K562 (cell line): ENCODE measurements around the gene LMOD1. TPM values are rescaled to one million over a fixed set of nuclear protein-coding genes. Genes with fewer than 3 reads are reported as not detected.
A peak's percentile ranks its signal among the peaks of the same experiment; 100 is the strongest.

Experiments used
- ADNP ChIP-seq: fragments of 200-800 bp; sonication (Bioruptor generic); IDR thresholded peaks from 2 replicates; pipeline ENCODE4 v1.6.1; 2016; ENCODE audit warnings: missing genetic modification characterization, missing compliant biosample characterization
- BRD9 ChIP-seq: fragments of 450-650 bp; IDR thresholded peaks from 2 replicates; pipeline ENCODE4 v1.6.1; 2018; ENCODE audit warnings: low read depth; ENCODE audit not compliant: partially characterized antibody
- CAMTA2 ChIP-seq: fragments of 250-450 bp; sonication (Bioruptor Pico); conservative IDR thresholded peaks from 2 replicates; pipeline ENCODE4 v1.5.1; 2022
- EGR1 ChIP-seq: fragments of 450-650 bp; conservative IDR thresholded peaks from 2 replicates; pipeline ENCODE4 v1.6.1; 2017; ENCODE audit warnings: mild to moderate bottlenecking
- KLF1 ChIP-seq: fragments of 450-650 bp; IDR thresholded peaks from 2 replicates; pipeline ENCODE4 v1.6.1; 2016; ENCODE audit warnings: missing genetic modification characterization, missing compliant biosample characterization
- NRF1 ChIP-seq, 2 experiments: fragments of 450-650 bp; IDR thresholded peaks in 1 of 2; conservative IDR thresholded peaks in 1 of 2; 2 replicates each; pipeline ENCODE4 v1.6.1; 2014; ENCODE audit warnings: mild to moderate bottlenecking in 2 of 2
- POLR2G ChIP-seq: fragments of 200-400 bp; formaldehyde crosslinking; IDR thresholded peaks from 2 replicates; pipeline ENCODE4 v1.6.1; 2017; ENCODE audit warnings: low read depth, mild to moderate bottlenecking, antibody characterized with exemption, low read length, moderate library complexity
- TGIF2 ChIP-seq: sonication (generic); formaldehyde crosslinking; IDR thresholded peaks from 2 replicates; pipeline ENCODE4 v1.8.1; 2022; ENCODE audit warnings: mild to moderate bottlenecking, missing genetic modification reagents, moderate library complexity
- TOE1 ChIP-seq, 2 experiments: fragments of 450-650 bp in 1 of 2; sonication (generic) in 1 of 2; formaldehyde crosslinking in 1 of 2; IDR thresholded peaks; 2 replicates each; pipeline versions ENCODE4 v1.7.1 to v1.8.0; 2016 to 2022; ENCODE audit warnings: borderline replicate concordance in 2 of 2, mild to moderate bottlenecking in 2 of 2, antibody characterized with exemption in 1 of 2, inconsistent platforms in 1 of 2, low read depth in 1 of 2, missing genetic modification reagents in 1 of 2, moderate library complexity in 1 of 2
- ZBTB7A ChIP-seq: IDR thresholded peaks from 2 replicates; pipeline ENCODE4 v1.6.1; 2011; ENCODE audit warnings: low read depth, mild to moderate bottlenecking, low read length, moderate library complexity, borderline replicate concordance; ENCODE audit not compliant: control insufficient read depth
- ZNF165 ChIP-seq: fragments of 250-450 bp; sonication (Bioruptor Pico); IDR thresholded peaks from 2 replicates; pipeline ENCODE4 v1.4.0; 2020; ENCODE audit warnings: borderline replicate concordance
- polyA plus RNA-seq, 8 experiments: library from polyadenylated mRNA; depleted of rRNA in 4 of 8; stranded (reverse) in 5 of 8; unstranded in 3 of 8; fragments of >200 nt; fragmentation: Nextera tagmentation in 2 of 8; fragmentation: Illumina TruSeq in 1 of 8; extraction: Ambion mirVana in 2 of 8; extraction: Trizol in 1 of 8; gene quantifications; 2 replicates each; pipeline versions ENCODE4 v1.2.1 to v1.2.3, GENCODE V29; 2011 to 2014; ENCODE audit warnings: inconsistent platforms in 1 of 8, missing spikeins in 1 of 8
- total RNA-seq, 7 experiments: library from RNA; depleted of rRNA in 6 of 7; stranded (reverse); fragments of >200 nt in 6 of 7; fragmentation: Illumina TruSeq in 2 of 7; extraction: Trizol in 2 of 7; gene quantifications; 2 replicates each; pipeline versions ENCODE4 v1.2.1 to v1.2.3, GENCODE V29; 2011 to 2021; ENCODE audit warnings: low replicate concordance in 1 of 7
- TF ChIP-seq, protein P1 (sequence below): sonication (generic); formaldehyde crosslinking; IDR thresholded peaks from 2 replicates; pipeline ENCODE4 v1.8.0; 2023; ENCODE audit warnings: mild to moderate bottlenecking, missing genetic modification reagents
- TF ChIP-seq, protein P2 (sequence below): fragments of 250-450 bp; sonication (Bioruptor Pico); IDR thresholded peaks from 2 replicates; pipeline ENCODE4 v1.5.0; 2021; ENCODE audit warnings: mild to moderate bottlenecking, borderline replicate concordance
- TF ChIP-seq, protein P3 (sequence below): fragments of 450-650 bp; IDR thresholded peaks from 2 replicates; pipeline ENCODE4 v1.7.0; 2016; ENCODE audit warnings: borderline replicate concordance
- TF ChIP-seq, protein P4 (sequence below): sonication (generic); formaldehyde crosslinking; IDR thresholded peaks from 2 replicates; pipeline ENCODE4 v1.8.0; 2022; ENCODE audit warnings: mild to moderate bottlenecking, missing genetic modification reagents

Gene LMOD1
- total and polyA plus RNA-seq, 9 of the 15 experiments (the other 6 are each of a cell fraction or from before 2014, with no cell fraction given): 0.03 to 0.54 (median 0.38) TPM; not detected in 1

DNA sequence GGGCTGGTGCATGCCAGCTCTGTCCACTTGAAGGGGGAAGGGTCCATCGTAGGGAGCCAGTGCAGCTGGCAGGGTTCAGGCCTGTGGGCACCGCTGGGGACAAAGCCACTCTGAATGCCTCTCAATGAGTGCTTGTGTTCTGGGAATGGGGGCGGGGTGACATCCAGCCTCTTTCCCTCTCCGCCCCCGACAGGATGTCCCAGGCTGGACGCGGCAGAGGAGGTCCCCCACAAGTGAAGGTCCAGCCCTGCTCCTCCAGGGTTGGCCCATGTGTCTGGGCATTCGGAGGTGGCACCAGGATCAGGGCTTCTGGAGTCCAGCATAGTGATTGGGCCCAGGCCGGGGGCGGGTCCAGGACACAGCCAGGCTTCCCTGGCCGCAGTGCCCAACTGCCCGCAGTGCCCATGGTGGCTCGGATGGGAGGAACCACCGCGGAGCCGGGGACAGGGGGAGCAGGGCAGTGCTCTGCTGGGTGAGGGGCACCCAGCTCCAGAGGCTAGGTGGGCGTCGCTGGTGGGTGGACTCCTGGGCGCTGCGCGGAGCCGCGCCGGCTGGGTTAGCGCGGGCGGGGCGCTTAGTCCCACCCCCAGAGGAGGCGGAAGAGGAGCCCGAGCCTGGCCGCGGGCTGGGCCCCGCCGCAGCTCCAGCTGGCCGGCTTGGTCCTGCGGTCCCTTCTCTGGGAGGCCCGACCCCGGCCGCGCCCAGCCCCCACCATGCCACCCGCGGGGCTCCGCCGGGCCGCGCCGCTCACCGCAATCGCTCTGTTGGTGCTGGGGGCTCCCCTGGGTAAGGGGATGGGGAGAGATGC, 57.9 kb downstream of the LMOD1 start, which contains the start of gene SHISA4 (continued):
- TF ChIP-seq ZBTB7A (peak; percentile 27; the same call in 1 of the 2 replicates), CAMTA2 (no peak), TOE1 (IDR thresholded peaks at IDR 0.05; ENCODE audit: borderline replicate concordance) (no peak), TOE1 (CRISPR knock-in tag; IDR thresholded peaks at IDR 0.05; ENCODE audit: borderline replicate concordance, low read depth) (peak; percentile 63; the same call in 1 of the 2 replicates), EGR1 (peak; percentile 74), ZNF165 (CRISPR knock-in tag) (no peak), KLF1 (tag) (no peak), NRF1 (conservative IDR thresholded peaks at IDR 0.05 in 1 of 2, IDR thresholded peaks at IDR 0.05 in 1 of 2) (peak; percentile 34 to 63; a peak in 3 of 4 replicates), POLR2G (0 out of 2 replicates have a peak, but pooled peaks have one; percentile 28), ADNP (tag) (no peak), TGIF2 (CRISPR knock-in tag) (no peak), BRD9 (no peak)
- TF ChIP-seq, protein P1, sequence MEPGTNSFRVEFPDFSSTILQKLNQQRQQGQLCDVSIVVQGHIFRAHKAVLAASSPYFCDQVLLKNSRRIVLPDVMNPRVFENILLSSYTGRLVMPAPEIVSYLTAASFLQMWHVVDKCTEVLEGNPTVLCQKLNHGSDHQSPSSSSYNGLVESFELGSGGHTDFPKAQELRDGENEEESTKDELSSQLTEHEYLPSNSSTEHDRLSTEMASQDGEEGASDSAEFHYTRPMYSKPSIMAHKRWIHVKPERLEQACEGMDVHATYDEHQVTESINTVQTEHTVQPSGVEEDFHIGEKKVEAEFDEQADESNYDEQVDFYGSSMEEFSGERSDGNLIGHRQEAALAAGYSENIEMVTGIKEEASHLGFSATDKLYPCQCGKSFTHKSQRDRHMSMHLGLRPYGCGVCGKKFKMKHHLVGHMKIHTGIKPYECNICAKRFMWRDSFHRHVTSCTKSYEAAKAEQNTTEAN: no peak
- TF ChIP-seq, protein P2, sequence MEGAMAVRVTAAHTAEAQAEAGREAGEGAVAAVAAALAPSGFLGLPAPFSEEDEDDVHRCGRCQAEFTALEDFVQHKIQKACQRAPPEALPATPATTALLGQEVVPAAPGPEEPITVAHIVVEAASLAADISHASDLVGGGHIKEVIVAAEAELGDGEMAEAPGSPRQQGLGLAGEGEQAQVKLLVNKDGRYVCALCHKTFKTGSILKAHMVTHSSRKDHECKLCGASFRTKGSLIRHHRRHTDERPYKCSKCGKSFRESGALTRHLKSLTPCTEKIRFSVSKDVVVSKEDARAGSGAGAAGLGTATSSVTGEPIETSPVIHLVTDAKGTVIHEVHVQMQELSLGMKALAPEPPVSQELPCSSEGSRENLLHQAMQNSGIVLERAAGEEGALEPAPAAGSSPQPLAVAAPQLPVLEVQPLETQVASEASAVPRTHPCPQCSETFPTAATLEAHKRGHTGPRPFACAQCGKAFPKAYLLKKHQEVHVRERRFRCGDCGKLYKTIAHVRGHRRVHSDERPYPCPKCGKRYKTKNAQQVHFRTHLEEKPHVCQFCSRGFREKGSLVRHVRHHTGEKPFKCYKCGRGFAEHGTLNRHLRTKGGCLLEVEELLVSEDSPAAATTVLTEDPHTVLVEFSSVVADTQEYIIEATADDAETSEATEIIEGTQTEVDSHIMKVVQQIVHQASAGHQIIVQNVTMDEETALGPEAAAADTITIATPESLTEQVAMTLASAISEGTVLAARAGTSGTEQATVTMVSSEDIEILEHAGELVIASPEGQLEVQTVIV (CRISPR knock-in tag): no peak
- TF ChIP-seq, protein P3, sequence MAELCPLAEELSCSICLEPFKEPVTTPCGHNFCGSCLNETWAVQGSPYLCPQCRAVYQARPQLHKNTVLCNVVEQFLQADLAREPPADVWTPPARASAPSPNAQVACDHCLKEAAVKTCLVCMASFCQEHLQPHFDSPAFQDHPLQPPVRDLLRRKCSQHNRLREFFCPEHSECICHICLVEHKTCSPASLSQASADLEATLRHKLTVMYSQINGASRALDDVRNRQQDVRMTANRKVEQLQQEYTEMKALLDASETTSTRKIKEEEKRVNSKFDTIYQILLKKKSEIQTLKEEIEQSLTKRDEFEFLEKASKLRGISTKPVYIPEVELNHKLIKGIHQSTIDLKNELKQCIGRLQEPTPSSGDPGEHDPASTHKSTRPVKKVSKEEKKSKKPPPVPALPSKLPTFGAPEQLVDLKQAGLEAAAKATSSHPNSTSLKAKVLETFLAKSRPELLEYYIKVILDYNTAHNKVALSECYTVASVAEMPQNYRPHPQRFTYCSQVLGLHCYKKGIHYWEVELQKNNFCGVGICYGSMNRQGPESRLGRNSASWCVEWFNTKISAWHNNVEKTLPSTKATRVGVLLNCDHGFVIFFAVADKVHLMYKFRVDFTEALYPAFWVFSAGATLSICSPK: no peak
- TF ChIP-seq, protein P4, sequence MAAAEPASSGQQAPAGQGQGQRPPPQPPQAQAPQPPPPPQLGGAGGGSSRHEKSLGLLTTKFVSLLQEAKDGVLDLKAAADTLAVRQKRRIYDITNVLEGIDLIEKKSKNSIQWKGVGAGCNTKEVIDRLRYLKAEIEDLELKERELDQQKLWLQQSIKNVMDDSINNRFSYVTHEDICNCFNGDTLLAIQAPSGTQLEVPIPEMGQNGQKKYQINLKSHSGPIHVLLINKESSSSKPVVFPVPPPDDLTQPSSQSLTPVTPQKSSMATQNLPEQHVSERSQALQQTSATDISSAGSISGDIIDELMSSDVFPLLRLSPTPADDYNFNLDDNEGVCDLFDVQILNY: 0 out of 2 replicates have a peak, but pooled peaks have one; percentile 31
